Activated CD8-positive, alpha-beta memory T cell treated with anti-CD3 and anti-CD28 coated beads for 24 hours (primary cell): Measurements from ENCODE around the gene EGR1.
"Not testable (repeated sequence)": the region's sequence is repeated elsewhere in the genome, so short reads cannot be mapped to it uniquely, and the experiment has no call there.

Source experiments
- DNase-seq: peaks from one replicate; pipeline ENCODE4 v3.0.0-alpha.2; 2020

Gene EGR1

GRCh38 chr5:138470322-138471051 lies 5.2 kb downstream of the EGR1 start:
- DNase-seq, result no peak

DNA sequence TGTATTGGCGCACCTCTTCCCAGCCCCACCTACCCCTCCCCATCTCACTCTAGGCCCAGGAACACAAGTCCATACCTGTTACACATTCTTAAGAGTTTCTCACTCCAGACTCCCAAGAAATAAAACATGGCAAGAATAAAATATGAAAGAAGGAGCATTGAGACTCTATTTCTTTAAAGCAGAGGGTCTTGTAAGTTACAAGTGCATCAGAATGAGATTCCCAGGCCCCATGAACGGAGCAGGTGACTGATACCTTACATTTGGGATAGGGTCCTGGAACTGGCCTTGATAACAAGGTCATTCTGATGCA lies 5.7 kb downstream of the EGR1 start:
- no peak for DNase-seq

DNA sequence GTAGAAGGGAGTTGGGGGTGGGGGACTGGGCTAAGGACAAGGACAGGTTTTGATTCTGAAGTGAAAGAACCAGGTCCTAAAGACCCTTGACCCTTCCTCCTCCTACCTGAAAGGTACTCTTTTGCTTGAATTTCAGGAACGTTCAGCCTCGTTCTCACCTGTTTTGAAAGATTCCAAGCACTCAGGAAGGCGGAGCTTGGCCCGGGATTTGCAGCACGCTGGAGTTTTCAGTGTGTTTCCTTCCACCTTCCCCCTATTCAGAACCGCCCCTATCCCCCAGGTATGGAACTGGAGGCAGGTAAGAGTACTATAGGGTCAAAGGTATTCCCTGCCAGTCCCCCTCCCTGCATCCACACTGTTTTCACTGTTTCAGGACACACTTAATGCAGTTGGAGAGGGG lies 7.1 kb downstream of the EGR1 start:
- DNase-seq, result no peak

DNA sequence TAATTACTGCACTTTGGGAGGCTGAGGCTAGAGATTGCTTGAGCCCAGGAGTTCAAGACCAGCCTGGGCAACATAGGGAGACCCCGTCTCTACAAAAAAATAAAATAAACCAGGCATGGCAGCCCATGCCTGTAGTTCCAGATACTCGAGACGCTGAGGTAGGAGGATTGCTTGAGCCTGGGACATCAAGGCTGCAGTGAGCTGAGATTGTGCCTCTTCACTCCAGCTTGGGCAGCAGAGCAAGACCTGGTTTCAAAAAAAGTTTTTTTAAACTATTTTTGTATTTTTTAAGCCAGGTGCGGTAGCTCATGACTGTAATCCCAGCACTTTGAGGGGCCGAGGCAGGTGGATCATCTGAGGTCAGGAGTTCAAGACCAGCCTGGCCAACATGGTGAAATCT lies 7.9 kb downstream of the EGR1 start:
- not testable (repeated sequence) for DNase-seq

DNA sequence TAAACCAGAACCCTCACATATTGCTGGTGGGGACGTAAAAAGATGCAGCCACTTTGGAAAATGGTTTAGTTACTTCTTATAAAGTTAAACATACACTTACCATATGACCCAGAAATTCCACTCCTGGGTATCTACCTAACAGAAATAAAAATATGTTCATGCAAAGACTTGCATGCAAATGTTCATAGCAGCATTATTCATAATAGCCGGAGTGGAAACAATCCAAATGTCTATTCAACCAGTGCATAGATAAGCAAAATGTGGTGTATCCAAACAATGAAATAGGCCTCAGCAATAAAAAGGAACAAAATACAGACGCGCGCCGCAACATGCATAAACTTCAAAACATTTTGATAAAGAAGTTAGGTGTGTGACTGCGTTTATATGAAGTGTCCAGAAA lies 11.6 kb downstream of the EGR1 start:
- DNase-seq, result no peak

- DNase-seq, result no peak
Measured at GRCh38 chr5:138482638-138483037, 17.4 kb downstream of the EGR1 start.

DNA sequence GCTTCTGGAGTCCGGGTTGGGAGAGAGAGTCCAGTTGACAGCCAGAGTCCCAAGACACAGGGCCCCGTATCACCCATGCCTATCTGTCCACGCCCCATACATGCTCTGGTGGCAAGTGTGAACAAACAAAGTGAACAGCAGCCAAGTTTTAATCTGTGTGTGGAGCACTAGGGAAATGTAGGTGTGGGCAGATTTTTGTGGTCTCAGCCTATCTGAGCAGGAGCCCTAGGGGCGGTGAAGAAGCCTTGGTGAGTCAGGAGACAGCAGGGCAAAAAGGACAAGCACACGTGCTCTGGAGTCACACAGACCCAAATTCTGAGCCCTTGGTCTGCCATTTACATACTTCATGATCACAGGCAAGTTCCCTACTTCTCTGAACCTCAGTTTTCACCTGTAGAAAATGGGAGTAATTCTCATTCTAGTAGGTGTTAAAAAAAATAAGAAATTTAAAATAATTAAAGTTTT lies 23.2 kb downstream of the EGR1 start:
- no peak for DNase-seq

- DNase-seq, result no peak
Measured at GRCh38 chr5:138489683-138490061, 24.4 kb downstream of the EGR1 start.

DNA sequence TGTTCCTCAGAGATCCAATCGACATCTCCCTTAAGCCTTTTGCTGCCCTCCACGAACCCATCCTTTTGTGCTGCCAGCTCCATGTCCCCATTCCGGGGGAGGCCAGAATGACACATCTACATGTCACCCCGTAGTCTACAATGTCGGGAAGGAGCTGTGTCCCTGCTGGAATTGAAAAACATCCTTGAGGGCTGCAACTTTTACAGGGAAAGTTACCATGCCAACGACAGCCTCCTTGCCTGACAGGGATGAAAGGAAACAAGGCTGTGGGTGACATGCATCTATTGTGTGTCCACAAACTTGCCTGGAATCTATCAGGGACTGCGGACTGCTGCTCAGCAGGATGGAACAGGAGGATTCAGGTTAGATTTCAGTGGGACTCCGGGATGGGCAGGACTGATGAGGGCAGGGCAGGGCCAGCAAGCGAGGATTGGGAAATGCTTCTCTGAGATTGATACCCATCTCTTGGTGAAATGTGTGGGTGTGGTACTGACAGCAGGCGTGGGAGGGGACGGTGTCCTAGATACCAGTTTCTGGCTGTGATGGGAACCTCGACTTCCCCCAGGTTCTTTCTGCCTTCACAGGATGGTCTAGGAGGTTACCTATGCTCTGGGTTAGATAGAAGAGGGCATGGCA lies 25.5 kb downstream of the EGR1 start:
- DNase-seq, result no peak

- DNase-seq, result no peak
Measured at GRCh38 chr5:138491284-138491648, 26.0 kb downstream of the EGR1 start.

DNA sequence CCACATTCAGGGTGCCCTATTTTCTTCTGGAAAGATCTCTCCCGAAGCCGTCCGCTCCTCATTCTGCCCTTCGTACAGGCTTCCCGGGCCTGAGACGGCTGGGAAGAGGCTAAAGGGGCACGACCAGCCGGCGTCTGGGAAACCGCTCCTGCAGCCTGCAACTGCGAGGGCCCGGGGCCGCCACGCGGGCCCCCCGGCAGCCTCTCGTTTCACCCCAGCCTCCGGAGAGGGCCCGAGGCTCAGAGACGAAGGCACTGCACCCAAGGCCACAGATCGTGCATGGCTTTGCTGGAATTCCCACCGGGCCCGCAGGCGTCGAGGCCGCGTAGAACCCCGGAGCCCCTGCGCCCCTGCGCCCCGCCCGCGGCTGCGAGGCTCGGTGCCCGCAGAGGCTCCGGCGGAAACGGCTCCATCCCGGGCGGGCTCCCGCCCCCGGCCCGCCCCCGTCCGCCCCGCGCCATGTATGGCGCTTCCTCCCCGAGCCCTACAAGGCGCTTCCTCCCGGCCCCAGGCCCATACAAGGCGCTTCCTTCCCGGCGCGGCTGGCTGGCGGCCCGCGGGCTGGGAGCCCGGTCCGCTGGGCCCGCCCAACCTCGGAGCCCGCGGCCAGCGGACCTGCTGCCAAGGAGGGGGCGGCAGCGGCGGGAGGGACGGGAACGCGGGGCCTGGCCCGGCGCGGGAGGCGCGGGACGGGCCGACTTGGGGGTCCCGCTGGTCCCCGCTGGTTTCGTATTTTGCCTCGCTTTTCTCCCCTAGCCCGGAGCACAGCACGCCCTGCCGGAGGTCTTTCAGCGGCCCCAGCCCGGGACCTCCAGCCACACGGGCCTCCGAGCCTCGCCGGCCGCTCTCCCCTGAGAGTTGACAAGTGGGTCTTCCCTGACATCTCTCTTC lies 26.6 kb downstream of the EGR1 start:
- peak; percentile 88 for DNase-seq

DNA sequence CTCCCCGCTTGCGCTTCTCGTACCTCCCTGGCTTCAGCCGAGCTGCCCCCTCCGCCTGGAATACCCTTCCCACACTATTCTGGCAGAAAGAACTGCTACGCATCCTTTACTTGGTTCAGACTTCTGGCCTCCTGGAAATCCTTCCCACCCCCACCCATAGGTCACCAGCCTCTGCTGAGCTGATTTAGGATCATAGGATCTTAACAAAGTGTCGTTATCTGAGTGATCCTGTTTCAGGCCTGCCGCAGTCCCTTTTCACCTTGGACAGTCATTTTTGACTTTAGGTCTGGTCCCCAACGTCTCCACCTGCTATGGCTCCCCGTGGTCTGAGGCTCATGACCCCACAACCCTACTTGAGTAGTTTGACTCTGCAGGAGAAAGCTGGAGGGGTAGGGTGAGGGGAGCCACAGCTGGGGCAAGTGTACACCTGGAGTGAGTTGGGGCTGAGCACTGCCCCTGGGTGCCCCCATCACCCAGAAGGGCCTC lies 27.3 kb downstream of the EGR1 start:
- DNase-seq, result no peak

DNA sequence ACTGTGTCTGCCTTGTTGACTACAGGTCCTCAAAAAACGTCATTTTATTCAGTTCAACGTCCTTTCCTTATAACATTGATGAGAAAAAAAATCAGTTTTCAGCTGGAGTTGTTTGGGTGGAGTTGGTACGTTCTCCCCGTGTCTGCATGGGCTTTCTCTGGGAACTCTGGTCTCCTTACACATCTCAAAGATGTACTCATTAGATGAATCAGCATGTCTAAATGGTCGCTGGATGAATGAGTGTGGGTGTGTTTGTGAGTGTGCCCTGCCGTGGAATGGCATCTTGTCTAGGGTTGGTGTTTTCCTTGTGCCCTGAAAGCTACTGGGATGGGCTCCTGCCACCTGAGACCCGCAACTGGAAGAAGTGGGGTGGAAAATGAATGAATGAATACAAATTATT lies 30.1 kb downstream of the EGR1 start:
- DNase-seq, result no peak

DNA sequence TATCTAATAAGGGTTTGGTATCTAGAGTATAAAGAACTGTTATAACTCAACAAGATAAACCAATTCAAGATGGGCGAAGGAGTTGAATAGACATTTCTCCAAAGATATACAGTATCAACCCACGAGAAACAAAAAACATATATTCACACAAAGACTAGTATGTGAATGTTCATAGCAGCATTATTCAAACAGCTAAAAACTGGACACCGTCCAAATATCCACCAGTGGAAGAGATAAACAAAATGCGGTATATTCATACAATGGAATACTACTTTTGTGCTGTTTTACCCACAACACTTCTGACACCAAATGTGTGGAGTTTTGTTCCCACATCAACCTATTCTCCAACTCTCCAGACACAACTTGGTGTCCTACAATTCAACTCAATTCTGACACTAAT lies 33.1 kb downstream of the EGR1 start:
- no peak for DNase-seq

- no peak for DNase-seq
Measured at GRCh38 chr5:138502121-138502520, 36.8 kb downstream of the EGR1 start.

GRCh38 chr5:138502521-138502920 lies 37.2 kb downstream of the EGR1 start:
- no peak for DNase-seq

DNA sequence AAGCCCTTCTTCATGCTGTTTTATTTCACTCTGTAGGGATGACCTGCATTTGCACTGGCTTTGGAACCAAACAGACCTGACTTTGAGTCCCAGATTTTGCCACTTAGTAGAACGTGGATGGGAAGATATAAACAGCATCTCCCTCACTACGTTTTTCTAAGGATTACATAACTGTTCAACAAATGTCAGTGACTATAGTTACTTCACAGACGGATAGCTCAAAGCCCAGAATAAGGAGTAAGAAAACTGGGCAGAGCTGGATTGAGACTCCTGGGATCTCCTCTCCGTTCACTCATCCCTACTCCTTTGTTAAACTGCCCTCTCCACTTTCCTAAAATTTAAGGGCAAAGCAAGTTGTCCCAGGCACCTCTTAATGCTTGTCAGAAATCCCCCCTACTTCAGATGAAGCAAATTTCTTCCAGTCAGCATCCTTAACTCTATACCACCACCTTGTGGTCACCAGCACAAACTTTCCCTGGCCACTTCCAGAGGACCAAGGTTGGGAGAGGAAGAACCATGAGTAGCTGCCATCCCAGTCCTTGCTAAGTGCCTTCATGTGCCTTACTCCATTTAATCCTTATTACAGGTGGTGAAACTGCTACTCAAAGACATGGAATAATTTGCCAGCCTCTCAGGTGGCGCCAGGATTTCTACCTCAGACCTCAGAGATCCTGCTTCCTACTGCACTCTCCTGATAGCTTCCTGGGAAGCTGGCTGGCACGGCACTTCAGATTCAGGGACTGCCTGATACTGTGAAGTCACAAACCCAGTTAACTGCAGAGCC lies 38.4 kb downstream of the EGR1 start:
- DNase-seq, result no peak

- no peak for DNase-seq
Measured at GRCh38 chr5:138504799-138505198, 39.5 kb downstream of the EGR1 start.

DNA sequence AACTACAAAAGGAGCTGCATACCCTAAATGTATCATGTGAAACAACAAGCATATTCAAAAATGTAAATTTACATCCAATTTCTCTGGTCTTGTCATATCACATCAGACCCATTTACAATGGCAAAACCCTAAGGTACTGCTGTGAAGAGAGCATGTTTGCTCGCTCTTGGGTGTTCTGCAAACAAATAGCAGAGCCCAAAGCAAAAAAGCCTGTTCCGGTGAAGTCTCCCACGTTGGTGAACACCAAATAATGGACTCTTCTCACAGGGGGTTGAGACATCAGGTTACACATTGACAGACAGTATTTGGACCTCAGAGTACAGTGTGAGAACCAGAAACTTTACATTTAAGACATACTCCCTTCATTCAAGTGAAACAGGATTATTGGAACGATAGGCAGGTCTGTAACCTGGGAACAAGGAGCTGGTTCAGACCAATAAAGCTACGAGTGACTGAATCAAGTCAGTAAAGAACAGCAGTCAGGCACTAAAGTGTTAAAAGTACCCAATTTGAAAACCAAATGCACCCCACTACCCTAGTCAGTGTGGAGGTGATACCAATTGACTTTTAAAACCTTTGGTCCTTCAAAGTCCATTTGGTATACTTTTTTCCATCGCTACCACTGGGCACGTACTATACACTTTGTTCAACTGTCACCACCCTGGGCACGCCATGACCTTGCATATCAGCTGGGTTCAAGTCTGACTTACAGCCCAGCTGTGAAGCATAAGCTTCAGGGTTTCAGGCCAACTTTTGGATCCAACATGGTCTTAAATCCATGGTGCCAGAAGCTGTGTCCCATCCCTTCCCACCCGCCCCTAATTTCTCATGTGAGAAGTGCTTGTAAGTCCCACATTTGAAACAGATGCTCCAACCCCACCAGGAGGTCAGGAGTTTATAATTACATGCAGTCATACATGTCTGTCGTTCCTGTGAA lies 41.4 kb downstream of the EGR1 start:
- DNase-seq, result no peak

GRCh38 chr5:138507485-138507884 lies 42.2 kb downstream of the EGR1 start:
- not testable (repeated sequence) for DNase-seq

DNA sequence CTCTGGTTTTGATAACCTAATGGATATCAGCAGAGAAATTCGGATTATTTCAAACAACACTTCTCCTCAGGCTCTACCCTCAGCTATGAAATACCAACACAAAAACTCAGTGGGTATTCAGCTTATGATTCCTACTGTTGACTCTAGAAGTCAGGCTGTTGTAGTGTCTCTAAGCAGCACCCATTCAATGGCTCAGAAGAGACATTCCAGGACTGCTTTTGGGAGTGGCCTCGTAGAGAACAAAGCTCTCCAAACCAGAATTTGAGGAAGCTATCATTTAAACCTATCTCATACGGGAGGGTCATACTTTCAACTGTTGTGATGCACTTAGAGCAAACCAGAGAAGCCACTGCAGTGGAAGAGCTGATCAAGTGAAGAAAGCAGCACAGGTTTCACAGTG lies 43.7 kb downstream of the EGR1 start:
- DNase-seq, result no peak

- DNase-seq, result no peak
Measured at GRCh38 chr5:138514021-138514420, 48.7 kb downstream of the EGR1 start.
